ENCODE results near the gene HEPACAM. TPM values are rescaled to one million over a fixed set of nuclear protein-coding genes. Genes with fewer than 3 reads are reported as not detected.

Gene HEPACAM
- total and polyA plus RNA-seq, 3 donors from 2014 or later: 0.24 to 0.75 (median 0.25) TPM

DNA sequence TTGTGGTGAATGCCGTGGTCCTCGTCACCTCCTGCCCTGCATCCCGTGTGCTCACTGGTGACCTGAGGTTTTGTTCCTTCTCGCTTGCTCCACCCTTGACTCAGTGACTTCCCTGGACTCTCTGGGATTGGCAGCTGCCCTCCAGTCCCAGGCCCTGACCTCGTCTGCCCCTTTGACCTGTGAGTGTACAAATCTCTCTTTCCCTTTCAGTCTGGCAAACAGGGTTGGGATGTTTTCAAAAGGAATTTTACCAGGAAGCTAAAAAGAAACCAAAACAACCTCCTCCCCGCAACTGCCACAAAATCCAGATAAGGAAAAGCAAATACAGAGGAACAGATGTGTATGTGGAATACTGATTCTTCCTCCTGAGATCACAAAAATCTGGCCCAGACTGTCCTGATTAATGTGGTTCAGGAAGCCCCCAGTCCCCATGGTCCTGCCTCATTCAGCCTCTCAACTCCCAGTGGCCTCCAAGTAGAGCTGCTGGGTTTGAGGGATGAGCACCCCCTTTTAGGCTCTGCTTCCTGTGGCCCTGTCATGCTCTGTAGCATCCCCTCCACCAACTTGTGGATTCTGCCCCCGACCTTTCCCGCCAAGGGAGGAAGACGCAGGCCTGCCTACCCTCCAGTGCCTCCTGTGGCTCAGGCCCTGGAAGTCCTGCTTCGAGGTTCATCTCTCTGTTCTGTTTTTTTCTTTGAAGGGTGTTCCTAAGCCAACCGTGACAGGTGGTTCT lies 53.3 kb downstream of the HEPACAM start:
- Histone ChIP-seq H3K9me3 (no peaks in the 10 kb centered on the region), H3K4me3 (no peak overlapping the region), H3K27ac (peak overlapping the region in 1 of 2 donors; percentile 75), H3K36me3 (ENCODE audit: low read depth, missing control alignments) (no peaks in the 10 kb centered on the region), H3K4me1 (peaks cover 16% of the 10 kb centered on the region), H3K27me3 (no peaks in the 10 kb centered on the region)
- DNase-seq: no peak
- TF ChIP-seq, protein P1, sequence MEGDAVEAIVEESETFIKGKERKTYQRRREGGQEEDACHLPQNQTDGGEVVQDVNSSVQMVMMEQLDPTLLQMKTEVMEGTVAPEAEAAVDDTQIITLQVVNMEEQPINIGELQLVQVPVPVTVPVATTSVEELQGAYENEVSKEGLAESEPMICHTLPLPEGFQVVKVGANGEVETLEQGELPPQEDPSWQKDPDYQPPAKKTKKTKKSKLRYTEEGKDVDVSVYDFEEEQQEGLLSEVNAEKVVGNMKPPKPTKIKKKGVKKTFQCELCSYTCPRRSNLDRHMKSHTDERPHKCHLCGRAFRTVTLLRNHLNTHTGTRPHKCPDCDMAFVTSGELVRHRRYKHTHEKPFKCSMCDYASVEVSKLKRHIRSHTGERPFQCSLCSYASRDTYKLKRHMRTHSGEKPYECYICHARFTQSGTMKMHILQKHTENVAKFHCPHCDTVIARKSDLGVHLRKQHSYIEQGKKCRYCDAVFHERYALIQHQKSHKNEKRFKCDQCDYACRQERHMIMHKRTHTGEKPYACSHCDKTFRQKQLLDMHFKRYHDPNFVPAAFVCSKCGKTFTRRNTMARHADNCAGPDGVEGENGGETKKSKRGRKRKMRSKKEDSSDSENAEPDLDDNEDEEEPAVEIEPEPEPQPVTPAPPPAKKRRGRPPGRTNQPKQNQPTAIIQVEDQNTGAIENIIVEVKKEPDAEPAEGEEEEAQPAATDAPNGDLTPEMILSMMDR (IDR thresholded peaks at IDR 0.05): no peak
- no peak for TF ChIP-seq POLR2A (IDR thresholded peaks at IDR 0.05)
- intact Hi-C loops (cut with DNase I; ENCODE audit: low total_unique reads): no loop called here
- WGBS, 2 donors: 61 to 67% methylated on average over 11 of the region's 11 CpGs

DNA sequence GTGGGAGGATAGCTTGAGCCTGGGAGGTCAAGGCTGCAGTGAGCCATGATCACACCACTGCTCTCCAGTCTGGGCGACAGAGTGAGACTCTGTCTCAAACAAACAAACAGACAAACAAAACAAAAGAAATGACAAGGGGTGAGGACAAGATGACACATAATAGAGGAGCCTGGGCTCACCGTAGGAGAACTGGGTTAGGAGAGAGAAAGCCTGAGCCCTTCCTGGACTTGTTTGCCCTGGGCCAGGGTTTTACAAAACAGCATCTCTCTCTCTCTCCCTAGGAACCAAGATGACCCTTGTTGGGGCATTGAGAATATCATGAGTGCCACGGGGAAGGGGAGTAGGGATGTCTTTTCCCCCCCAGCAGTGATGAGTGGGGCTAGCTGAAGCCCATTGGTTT lies 54.9 kb downstream of the HEPACAM start:
- no peak for DNase-seq
- Histone ChIP-seq H3K36me3 (ENCODE audit: low read depth, missing control alignments) (no peaks in the 10 kb centered on the region), H3K4me1 (peaks cover 21% of the 10 kb centered on the region), H3K27me3 (no peaks in the 10 kb centered on the region), H3K9me3 (no peaks in the 10 kb centered on the region), H3K4me3 (no peak overlapping the region), H3K27ac (no peak overlapping the region)
- TF ChIP-seq, protein P1 (IDR thresholded peaks at IDR 0.05): no peak
- TF ChIP-seq POLR2A (IDR thresholded peaks at IDR 0.05): no peak
- intact Hi-C loops (cut with DNase I; ENCODE audit: low total_unique reads): no loop called here
- WGBS, 2 donors: 81 to 85% methylated on average over 3 of the region's 3 CpGs

DNA sequence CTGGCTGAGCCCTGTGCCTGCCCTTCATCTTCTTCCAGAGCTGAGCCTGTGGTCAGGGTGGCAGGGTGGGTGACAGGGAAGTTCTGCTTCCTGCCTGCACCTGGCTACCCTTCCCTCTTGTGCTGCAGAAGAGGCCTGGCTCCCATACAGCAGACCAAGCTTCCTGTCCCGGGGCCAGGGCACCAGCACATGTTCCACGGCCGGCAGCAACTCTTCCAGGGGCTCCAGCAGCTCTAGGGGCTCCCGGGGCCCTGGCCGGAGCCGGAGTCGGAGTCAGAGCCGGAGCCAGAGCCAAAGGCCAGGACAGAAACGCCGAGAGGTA lies 55.6 kb downstream of the HEPACAM start:
- no peak for DNase-seq
- intact Hi-C loops (cut with DNase I; ENCODE audit: low total_unique reads): no loop called here
- Histone ChIP-seq H3K27ac (peak overlapping the region in 1 of 2 donors; percentile 10), H3K36me3 (ENCODE audit: low read depth, missing control alignments) (no peaks in the 10 kb centered on the region), H3K9me3 (no peaks in the 10 kb centered on the region), H3K4me3 (no peak overlapping the region), H3K27me3 (no peaks in the 10 kb centered on the region), H3K4me1 (peaks cover 20% of the 10 kb centered on the region)
- 63 to 67% methylated on average over 10 of the region's 10 CpGs for WGBS, 2 donors
- TF ChIP-seq POLR2A (IDR thresholded peaks at IDR 0.05): no peak
- TF ChIP-seq, protein P1 (IDR thresholded peaks at IDR 0.05): no peak

DNA sequence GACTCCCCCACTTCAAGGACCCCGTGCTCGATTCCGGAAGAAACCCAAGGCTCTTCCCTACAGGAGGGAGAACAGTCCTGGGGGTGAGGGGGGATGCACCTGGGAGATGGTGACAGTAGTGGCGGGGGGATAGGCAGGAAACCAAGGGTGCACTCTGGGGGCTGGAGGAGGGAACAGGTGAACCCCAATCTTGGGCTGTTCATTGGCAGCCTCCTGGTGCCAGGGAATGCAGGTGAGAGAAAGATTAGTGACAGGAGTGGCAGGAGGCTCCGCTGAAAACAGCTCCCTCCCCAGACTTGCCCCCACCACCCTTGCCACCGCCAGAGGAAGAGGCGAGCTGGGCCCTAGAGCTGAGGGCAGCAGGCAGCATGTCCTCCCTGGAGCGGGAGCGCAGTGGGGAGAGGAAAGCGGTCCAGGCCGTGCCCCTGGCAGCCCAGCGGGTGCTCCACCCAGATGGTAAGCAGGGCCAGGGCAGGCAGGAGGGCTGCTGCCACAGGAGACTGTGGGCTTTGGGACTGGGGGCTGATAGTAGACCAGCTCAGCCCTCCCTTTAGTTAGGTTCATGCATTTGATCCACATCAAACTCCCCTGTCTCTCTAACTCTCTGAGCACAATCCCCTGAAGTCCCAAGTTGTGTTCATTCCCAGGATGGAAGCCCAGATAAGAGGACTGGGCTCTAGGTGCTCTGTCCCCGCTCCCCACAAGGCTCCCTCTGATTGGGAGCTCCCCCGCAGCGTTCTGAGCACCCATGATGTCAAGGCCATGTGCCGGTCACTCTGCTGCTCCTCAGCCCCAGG lies 56.2 kb downstream of the HEPACAM start:
- Histone ChIP-seq H3K36me3 (ENCODE audit: low read depth, missing control alignments) (no peaks in the 10 kb centered on the region), H3K27ac (peak overlapping the region in 1 of 2 donors; percentile 10), H3K4me1 (peaks cover 14% of the 10 kb centered on the region), H3K9me3 (no peaks in the 10 kb centered on the region), H3K4me3 (no peak overlapping the region), H3K27me3 (no peaks in the 10 kb centered on the region)
- TF ChIP-seq POLR2A (IDR thresholded peaks at IDR 0.05): no peak
- TF ChIP-seq, protein P1 (IDR thresholded peaks at IDR 0.05): no peak
- DNase-seq: no peak
- 87 to 90% methylated on average over 9 to 16 of the region's 16 CpGs for WGBS, 2 donors
- intact Hi-C loops (cut with DNase I; ENCODE audit: low total_unique reads): no loop called here
